IPS DF 4.7 (cell line): ENCODE data around the gene NDUFB8.
"Not testable (repeated sequence)": the region's sequence is repeated elsewhere in the genome, so short reads cannot be mapped to it uniquely, and the experiment has no call there.

ENCODE experiments used
- DNase-seq: peaks from one replicate; pipeline ENCODE4 v3.0.0-alpha.2; 2013; ENCODE audit warnings: low spot score; ENCODE audit errors: extremely low read depth

Gene NDUFB8

GRCh38 chr10:100529475-100530298 is at the start of gene NDUFB8:
TSS of gene NDUFB8 (minus strand) at chr10:100529871. CDS start at chr10:100529851, 20 bp downstream.
- DNase-seq: no peak

DNA sequence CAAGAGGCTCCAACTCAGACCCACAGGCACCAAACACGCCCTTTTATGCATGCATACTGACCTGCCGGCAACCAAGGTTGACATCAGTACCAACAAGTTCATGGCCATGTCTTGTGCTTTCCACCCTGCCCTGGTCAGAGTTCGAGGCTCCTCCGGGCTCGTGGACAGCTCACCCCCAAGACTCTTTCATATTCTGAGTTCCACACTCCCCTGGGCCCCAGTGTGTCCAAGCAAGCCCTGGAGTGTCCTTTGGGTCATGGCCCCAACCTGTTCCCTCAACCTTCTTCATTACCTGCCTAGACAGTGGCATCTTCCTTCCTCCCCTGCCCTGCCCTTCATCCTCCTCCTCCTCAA is 46.6 kb upstream of the NDUFB8 start:
- DNase-seq: no peak

DNA sequence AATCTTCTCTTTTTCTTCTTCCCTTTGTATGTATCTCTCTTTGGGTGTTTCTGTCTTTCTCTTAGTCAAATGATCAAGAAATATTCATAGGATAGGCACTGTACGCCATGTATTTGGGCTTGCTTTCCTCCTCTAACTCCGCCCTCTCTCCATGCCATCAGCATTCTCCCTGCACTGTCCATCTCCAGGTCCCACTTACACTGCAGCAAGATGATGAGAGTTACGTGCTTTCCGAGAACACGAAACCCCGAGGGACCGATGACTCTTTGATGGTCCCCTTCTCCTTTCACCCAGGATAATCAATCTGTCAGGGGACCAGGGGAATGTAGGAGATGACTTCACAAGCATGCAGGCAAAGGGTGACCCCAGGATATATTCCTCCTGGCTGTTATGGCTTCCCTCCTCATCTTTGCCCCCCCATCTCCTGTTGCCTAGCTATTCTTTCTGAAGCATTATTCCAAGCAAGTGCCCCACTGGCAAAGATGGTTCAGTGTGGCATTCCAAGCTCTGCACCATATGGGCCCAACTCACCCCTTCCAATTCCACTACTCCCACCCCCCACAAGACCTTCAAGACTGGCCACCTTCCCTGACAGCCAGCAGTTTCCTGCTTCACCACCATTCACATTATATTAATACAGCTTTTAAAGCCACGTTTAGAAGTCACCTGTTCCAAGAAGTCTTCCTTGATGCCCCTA is 46.1 kb upstream of the NDUFB8 start:
- no peak for DNase-seq

DNA sequence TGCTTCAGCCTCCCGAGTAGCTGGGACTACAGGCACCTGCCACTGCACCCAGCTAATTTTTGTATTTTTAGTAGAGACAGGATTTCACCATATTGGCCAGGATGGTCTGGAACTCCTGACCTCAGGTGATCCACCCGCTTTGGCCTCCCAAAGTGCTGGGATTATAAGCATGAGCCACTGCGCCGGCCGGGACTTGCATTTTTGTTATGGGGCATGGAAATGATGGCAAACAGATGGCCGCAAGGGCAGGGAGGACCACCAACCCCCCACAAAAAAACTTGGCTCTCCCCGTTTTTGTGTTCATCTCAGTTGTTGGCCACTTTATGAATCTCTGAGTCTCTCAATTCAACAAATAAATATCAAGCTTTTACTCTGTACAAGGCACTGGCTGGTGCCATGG is 45.5 kb upstream of the NDUFB8 start:
- not testable (repeated sequence) for DNase-seq

DNA sequence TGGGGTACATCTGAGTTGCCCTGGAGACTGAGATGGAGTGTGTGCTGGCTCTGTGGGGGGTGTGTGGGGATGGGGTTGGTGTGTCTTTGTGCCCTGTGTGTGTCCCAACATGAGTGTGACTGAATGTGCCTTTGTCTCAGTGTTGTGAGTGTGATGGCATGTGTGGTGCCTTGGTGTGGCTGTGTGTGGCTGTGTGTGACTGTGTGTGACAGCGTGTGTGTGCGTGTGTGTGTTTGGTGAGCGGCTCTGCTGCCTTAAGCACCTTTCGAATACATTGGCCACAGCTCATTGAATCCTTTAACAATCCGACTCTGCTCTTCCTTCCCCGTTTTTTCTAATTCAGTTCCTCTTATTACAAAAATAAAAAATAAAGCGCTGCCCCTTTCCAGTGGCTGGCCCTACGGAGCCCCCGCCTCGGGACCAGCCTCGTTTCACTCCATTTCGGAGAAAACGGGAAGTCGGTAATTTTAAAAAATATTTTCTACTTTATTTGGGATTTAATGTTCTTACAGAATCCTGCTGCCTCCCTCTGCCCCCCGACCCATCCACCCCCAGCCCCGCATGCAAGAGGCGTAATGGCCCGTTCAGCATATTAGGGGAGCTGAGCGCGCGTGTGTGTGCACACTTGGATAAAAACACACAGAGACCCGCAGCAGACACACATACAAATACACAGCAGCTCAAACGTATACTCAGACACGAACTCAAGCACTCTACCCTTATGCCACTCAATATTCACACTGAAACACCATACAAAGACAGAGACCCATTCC is 41.6 kb upstream of the NDUFB8 start:
- no peak for DNase-seq

GRCh38 chr10:100570506-100570905 is 40.8 kb upstream of the NDUFB8 start:
- no peak for DNase-seq

DNA sequence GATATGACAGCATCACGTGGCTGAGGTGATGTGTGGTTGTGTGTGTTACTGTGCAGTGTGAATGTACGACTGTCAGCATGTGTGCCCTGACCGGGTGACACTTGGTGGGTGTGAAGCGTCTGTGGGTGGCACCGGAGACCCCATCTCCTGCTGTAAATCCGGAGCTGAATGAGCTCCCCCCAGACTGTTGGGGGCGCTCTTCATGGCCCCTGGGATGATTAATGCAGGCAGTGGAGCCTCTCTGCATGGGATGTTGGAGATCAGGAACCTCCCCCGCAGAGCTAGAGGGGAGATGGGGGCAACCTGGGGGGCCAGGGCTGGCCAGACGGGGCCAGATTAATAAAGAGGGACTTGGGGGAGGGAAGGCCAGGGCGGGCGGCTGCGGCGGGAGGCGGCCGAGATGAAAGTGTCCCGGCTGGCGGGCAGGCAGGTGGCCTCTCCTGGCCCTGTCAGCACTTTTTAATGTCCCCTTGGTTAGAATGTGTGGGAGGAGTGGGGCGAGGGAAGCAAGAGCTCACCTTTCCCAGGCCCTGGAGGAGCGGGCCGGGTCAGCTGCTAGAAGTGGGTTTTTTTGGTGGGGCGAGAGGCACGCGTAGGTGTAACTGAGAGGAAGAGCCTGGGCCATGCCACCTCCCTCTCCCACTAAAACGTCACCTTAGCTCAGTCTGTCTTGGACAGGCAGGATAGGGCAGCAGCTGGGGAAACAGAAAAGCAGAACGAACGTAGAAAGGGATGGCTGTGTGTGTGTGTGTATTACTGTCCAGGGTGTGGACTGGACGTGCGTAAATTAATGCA is 40.2 kb upstream of the NDUFB8 start:
- DNase-seq: no peak

GRCh38 chr10:100568912-100569311 is 39.2 kb upstream of the NDUFB8 start:
- no peak for DNase-seq

DNA sequence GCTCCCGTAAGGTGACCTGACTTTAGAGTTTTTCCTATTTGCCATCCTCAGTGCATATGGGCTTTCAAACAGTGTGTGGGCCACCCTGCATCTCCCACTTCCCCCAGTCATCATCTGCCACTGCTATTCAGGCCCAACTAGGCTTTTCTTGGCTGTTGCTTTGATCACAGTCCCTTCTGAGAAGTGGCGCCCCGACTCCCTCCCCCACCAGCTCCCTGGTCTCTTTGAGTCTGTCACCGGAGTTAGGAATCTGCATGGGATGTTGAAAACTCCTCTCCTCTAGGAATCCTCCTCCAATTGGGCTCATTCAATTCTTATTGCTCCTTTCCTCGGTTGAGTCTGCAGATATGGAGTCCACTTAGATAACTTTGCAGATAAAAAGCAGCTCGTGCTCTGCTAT is 38.2 kb upstream of the NDUFB8 start:
- DNase-seq: no peak

DNA sequence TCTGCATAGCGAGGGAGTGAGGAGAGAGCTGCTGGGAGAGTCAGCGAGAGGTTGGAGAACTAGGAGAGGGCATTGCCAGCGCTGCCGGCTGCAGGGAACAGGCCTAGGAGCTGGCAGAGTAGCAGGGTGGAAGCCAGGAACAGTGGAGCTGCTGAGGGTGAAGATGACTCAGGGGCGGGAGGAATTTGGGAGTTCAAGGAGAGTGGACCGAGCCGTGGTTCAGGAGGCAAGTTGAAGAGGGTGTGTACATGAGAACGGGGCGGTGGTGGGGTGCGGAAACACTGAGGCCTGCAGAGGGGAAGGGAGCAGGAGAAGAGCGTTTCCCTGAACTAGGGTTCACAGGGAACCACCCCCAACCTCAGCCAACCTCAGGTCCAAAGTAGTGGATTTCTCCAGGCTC is 37.6 kb upstream of the NDUFB8 start:
- no peak for DNase-seq

DNA sequence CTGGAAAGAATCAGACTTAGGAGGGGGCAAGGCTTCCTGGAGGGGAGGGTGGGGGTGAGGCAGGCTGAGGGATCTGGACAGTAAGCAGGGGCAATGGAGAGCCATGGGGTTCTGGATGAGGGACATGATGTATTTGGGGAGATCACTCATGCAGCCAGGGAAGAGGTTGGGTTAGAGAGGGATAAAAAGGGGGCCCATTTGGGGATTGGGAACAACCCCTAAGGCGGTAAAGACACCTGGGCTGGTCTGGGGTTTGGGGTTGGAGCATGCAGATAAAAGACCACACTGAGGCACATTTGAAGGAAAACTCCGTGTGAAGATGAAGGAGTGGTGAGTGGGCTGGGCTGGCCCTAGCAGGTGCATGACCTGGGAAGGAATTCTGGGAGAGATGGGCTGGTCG is 36.9 kb upstream of the NDUFB8 start:
- DNase-seq: no peak

DNA sequence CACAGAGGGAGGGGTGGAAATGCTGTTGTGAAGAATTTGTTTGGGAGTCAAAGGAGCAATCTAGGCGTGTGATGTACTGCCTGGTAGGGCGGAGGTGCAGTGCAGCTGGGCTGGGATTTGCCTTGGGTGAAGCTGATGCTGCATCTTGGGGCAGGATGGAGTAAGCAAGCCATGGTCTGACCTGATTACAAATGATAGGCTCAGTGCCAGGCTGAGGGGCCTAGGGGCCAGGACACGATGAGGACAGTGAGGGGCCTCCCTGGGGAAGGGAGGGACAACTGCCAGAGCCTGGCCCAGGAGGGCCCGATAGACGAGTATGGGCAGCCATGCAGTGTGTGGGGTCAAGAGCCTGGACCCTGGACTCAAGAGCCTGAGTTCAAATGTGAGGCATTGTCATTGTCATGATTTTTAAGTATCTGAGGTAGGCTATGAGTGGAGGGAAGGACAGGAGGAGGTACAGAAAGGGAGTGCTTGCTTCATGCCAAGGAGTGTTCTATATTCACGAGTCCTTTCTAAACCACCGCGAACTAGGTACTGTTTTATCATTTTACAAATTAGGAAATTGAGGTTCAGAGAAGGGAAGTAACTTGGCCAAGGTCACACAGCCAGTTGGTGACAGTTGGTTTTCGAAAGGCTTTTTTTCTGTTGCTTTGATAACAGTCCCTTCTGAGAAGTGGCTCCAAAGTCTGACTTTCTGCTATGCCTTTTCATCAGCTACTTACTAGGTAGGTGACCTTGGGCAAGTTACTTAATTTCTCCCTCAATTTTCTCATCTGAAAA is 35.7 kb upstream of the NDUFB8 start:
- no peak for DNase-seq

GRCh38 chr10:100562008-100562672 is 32.5 kb upstream of the NDUFB8 start:
- DNase-seq: peak; percentile 49

GRCh38 chr10:100561005-100561404 is 31.3 kb upstream of the NDUFB8 start:
- DNase-seq: no peak

- no peak for DNase-seq
Measured at GRCh38 chr10:100560248-100560647, 30.6 kb upstream of the NDUFB8 start.

- no peak for DNase-seq
Measured at GRCh38 chr10:100554902-100555301, 25.2 kb upstream of the NDUFB8 start.

- no peak for DNase-seq
Measured at GRCh38 chr10:100553929-100554328, 24.3 kb upstream of the NDUFB8 start.

DNA sequence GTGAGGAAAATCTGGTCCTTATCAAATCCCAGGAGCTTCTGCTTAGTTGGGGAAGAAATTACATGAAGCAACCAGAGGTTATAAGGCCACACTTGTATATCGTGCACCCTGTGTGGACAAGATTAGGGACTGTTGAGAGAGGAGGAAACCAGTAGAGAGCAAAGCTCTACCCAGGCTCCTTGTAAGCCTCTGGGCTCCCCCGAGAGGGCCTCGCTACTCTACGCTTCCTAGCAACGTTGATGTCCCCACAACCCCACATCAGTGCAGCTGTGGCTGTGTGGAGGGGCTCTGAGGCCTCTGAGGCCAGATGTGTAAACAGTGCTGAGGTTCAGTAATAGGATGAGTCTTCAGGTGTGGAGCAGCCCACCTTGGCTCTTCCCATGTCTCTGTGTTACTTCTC is 22.1 kb upstream of the NDUFB8 start:
- no peak for DNase-seq

GRCh38 chr10:100551196-100551595 is 21.5 kb upstream of the NDUFB8 start:
- DNase-seq: no peak

- DNase-seq: no peak
Measured at GRCh38 chr10:100544950-100545349, 15.3 kb upstream of the NDUFB8 start.
